Activated gamma-delta T cell (primary cell): Measurements from ENCODE around the gene CACNA2D1.
"Not testable (repeated sequence)": the region's sequence is repeated elsewhere in the genome, so short reads cannot be mapped to it uniquely, and the experiment has no call there.

Source experiments
- DNase-seq: peaks from one replicate; lab custom pipeline; 2025; lab: John Stamatoyannopoulos, UW

Gene CACNA2D1

DNA sequence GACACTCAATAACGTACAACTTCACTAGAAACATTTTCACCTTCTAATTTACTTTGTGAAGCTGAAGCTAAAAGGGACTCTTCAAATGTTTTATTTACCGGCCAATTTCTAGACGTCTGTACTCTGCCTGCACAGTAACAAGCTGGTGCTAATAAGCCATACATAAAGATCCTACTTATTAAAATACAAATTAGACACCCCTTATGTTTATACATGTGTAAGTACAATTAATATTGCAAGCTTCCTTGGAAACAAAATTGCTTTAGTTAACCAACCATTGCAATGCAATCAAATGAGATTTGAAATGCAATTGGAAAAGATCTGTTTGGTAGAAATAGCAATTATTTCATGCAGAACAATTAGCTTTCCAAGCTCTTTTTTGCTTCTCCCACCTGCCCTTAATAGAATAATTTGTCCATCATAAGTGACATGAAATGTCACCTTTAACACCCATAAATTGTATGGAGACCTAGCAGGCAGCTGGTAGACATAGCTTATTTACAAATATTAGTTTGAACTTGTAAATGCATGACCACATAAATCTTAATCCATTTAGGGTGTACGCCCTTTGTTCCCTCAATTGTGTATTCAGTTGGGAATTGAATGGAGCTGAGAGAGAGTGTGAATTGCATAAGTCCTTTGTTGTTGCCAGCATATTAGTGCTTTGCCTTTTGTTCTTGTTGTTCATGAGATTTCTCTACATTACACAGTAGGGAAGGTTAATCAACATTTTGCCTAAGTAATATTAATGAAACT is 277.1 kb downstream of the CACNA2D1 start:
- DNase-seq, result no peak

DNA sequence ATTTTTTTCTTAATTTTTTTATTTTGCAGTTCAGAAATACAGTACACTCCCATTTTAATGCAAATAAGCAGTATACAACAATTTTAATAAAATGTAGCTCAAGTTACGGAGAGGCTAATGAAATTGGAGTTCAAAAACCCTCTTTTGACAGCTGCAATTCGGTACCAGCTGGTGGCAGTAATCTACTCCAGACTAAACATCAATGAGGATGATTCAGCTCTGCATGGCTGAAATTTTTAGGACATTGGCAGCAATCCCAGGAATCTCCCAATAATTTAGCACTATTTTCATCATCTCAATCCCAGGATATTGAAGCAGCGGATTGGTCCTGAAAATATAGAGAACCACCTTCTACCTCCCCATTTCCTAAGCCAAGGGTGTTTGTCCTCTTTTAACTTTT is 278.8 kb downstream of the CACNA2D1 start:
- no peak for DNase-seq

DNA sequence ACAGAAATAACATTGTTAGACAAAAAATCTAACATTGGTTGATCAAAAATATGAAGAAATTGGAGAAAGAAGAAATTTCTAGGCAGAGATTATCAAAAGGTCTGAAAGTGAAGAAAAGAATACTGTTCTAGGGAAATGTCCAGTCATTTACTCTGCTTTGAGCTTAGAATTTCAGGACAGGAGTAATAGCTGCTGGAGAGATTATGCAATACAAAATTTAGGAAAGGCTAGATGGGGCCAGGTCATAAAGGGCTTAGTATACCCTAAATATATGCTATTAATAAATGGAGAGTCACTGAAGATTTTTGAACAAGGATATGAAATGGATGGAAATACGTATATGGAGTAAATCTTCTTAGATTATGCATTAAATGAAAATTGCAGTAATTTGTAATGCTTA is 279.2 kb downstream of the CACNA2D1 start:
- no peak for DNase-seq

DNA sequence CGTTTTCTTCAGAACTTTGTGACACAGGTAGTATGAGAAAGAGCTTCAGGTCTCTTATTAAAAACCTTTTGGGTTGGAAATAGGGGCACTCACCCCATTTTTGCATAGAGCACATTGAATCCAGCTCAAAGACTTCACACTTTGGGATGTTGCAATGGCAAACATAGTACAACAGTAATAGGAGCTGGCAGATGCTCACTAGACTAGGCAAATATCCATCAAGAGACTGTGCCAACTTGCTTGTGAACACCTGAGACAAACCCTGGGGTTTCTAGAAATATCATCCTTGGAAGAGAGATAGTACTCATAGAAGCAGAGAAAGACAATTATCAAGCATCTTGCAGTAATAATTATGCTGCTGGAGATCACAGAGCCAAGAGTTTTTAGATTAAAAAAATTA is 280.0 kb downstream of the CACNA2D1 start:
- no peak for DNase-seq

DNA sequence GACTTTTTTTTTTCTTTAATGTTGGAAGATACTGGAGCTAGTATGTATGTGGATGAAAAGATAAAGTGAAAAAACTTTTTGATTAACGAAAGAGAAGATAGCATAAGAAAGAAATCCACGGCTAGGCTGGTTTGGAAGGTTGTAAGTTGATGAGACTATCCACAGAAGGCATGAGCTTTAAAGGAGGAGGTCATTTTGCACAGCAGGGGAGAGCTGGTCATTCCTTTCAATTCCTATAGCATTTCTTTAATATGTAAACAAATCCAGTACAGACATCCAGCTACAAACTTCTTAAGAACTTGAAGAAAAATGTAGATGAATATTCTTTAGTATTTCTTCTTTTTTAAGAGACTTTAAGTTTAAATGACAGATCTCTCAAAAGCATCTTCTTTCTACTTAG is 281.3 kb downstream of the CACNA2D1 start:
- no peak for DNase-seq

DNA sequence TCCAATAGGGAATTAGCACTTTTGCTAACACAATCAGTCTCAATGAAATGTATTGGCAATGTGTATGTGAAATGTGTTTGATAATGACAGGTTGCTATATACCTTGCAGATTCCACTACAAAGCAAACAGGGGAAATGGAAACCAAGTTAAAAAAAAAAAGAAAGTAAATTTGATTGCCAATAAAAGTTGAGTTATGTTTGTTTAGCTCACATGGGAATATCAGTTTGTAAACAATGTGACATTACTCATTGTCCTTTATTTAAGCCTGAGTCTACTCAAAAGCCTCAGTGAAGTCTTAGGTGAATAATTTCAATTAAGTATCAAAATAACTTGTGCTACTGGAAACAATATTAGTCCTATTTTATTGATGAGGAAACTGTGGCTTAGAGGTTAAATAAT is 285.2 kb downstream of the CACNA2D1 start:
- no peak for DNase-seq

DNA sequence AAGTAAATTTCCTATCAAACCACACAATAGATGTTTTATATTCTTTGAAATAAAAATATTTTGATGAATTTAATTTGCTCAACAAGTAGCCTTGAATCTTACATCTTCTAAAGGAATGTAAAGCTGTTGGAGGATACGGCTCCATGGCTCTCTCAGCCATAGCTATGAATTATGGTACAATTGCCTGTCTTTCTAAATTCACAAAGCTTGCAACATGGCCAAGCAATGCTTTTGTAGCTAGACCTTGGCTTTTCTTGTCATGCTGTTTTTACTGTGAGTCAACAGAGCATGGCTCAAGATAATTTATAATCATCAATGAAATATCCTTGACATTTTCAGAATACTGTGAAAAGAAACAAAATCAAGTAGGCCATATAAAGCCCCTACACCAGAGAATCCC is 286.7 kb downstream of the CACNA2D1 start:
- no peak for DNase-seq

DNA sequence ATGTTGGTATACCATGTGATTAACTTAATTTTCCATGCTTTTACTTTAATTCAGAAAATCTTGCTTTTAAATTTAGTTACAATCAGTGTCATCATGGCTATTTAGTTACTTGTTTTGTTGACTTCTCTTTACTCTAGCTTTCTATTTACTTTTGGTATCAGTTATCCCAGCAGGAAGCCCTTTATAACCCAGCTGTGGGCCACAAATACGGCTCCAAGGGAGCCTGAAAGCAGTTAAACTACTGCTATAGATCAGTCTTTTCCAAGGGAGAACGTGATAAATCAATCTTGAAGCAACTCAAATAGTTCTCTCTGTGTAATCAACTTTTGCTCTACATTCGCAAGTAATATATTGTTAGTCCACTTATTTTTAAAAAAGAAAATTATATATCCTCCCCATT is 287.4 kb downstream of the CACNA2D1 start:
- DNase-seq, result no peak

DNA sequence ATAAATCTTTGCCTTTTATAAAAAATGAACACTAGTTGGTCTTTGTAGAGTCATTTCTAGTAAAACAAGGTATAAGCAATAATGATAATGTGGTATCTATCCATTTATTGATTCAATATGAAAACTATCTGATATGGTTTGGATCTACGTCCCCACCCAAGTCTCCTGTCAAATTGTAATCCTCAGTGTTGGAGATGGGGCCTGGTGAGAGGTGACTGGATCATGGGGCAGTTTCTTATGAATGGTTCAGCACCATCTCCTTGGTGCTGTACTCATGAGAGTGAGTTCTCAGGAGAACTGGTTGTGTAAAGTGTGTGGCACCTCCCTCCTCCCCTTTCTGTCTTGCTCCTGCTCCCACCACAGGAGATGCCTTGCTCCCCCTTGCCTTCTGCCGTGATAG is 288.8 kb downstream of the CACNA2D1 start:
- DNase-seq, result no peak

DNA sequence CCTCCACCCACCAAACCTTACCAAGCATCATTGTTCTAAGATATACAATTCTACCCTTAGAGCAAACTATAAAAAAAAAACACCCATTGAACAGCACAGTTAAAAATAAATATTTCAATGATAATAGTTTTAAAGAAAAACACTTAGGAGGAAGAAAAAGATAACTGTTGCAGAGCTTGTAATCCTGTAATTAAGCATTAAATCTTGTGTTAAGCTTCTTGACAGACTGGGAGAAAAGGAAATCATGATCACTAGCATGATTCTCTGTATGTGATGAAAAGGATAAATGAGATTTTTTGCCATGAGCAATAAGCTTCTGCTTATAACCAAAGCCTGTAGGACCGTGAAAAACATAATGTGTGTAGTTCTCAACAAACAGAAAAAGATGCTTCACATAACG is 289.8 kb downstream of the CACNA2D1 start:
- no peak for DNase-seq

DNA sequence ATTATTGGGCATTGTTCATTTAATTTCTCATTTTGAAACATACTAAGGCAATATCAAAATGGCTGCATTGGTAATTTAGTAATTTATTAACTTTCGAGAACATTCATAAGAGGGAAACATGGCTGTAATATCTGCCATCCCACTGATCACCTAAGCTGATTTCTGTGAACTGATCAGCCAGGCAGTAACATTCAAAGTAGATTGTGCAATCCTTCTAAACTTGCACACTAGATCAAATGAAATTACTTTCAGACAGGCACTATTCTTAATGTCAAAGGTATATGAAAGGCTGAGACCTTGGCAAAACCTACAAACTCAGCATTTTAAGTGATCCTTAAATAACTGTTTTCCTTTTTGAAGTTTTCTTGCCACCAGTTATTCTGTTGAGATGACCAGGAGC is 290.7 kb downstream of the CACNA2D1 start:
- DNase-seq, result no peak

DNA sequence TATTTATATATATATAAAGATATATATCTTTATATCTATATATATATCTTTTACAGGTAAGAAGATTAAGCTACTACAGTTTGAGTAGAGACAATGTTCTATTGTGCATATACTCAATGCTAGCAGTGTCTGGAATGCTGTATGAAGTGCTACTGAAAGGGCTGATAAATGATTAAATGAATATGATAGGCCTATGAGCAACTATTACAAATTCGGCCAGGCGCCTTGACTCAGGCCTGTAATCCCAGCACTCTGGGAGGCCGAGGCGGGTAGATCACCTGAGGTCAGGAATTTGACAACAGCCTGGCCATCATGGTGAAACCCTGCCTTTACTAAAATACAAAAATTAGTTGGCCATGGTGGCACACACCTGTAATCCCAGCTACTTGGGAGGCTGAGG is 297.1 kb downstream of the CACNA2D1 start:
- no peak for DNase-seq

DNA sequence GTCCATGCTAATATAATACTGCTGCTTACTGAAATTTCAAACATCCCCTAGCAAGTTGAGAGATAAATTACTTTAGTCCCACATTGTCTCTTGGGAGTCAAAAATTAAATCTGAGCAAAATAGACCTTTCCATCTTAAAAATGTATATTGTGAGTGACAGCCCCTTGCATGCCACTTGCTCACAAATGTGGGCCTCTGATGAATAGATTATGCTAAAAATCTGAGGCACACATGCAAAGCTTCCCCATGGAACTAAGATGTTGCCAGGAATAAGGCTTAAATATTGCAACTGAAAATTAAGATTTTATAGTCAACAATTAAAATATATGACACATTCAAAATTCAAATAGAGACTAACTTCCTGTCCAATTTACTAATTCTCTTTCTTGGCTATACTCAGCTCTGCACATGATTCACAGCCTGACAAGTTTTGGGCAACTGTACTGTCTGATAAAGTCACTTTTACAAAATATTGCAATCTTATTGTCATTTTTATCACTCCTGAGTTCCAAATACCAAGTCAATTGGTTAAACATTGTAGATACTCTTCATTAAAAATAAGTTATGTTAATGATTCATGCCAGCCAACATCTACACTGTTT is 301.2 kb downstream of the CACNA2D1 start:
- no peak for DNase-seq

DNA sequence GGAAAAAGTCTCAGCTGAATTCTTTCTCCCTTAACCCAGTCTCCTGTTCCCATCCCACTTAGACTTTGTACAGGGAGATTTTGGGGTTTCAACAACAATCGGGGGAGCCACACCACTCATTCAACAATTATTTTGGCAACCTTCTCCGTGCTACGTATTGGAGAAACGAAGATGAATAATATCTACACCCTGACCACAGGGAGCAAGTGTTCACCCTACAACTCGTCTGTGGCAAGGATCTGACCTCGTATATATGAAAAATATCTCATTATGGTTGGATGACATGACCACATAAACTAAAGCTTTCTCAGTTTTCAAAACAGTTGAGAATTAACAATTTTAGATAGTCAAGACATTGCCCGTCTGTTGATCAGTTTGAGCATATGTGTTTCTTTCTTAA is 302.1 kb downstream of the CACNA2D1 start:
- DNase-seq, result no peak

DNA sequence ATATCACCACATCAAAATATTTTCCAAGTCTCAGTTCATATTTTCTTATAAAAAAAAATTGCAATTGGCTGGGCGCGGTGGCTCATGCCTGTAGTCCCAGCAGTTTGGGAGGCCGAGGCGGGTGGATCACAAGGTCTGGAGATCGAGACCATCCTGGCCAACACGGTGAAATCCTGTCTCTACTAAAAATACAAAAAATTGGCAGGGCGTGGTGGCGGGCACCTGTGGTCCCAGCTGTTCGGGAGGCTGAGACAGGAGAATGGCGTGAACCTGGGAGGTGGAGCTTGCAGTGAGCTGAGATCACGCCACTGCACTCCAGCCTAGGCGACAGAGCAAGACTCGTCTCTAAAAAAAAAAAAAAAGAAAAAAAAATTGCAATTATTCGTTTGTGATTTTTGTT is 303.0 kb downstream of the CACNA2D1 start:
- not testable (repeated sequence) for DNase-seq

DNA sequence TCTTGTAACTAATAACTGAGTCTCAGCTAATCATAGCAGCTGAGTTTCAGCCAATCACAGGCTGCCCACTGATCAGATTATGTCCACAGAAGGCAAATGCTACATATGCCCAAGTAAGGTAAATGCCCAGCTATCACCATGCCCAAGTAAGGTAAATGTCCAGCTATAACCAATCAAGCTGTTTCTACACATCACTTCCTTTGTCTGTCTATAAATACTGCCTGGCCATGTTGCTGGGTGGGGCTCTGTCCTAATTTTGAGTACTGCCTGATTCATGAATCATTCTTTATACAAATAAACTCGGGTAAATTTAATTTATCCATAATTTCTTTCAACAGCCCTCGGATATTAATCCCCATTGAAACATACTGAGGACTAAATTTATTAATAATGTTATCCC is 312.4 kb downstream of the CACNA2D1 start:
- no peak for DNase-seq

DNA sequence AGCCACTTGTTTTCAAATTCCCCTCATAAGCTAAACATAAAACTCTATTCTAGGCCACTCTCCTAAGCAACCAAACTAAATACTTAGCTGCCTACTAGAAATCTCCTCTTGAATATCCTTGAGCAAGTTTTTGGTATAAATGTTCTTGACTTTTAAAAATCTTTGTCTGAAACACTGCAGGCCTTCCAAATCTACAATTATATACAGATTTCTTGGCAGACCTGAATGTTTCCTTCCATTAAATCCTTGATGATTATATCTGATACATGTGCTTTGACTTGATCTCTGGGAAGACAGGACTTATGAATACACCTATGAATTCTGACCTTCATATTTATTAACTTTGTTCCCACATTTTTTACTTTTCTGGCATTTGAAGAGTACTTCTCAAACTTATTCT is 314.5 kb downstream of the CACNA2D1 start:
- DNase-seq, result no peak

DNA sequence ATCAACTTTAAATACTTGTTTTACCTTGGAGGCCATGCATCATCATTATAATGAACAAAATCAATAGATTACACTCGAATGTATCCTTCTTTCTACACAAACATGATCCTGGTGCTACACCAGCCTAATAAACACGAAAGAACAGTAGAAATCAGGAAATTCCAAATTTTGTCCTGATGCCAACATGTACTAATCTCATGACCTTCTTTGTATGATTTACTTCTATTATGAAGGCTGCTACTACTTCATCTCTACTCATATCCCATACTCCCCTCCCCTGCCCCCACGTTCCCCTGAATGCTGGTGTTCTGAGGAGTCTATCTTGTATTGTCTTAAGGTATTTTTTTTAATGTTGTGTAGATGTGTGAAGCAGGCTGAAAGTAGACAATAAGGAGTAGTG is 315.0 kb downstream of the CACNA2D1 start:
- DNase-seq, result no peak

DNA sequence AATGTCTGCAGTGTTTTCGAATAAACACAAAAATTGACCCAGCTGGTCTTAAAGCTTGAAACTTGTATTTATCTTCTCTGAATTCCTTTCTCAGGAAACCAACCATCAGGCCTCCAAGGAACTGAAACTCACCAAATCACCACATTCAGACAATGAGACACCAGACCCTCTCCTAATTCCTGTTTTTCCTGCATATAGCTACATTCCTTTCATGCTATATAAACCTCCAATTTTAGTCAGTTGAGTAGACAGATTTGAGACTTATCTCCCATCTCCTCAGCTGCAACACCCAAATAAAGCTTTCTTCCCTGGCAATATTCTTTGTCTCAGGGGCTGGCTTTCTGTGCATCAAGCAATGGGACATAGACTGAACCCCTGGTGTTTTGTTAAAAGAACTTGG is 317.0 kb downstream of the CACNA2D1 start:
- no peak for DNase-seq

DNA sequence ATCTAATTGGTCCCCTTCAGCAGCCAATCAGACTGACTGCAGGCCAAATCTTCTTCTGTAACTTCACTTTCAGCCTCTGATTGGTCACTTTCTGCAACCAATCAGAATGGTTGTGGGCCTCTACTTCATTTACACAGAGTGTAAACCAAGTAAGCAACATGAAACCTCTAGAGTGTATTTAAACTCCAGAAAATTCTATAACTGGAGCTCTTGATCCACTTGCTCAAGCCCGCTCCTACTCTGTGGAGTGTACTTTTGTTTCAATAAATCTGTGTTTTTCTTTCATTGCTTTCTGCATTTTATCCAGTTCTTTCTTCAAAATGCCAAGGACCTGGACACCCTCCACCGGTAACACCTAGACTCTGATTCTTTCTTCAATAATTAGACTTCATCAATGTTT is 319.1 kb downstream of the CACNA2D1 start:
- DNase-seq, result no peak

DNA sequence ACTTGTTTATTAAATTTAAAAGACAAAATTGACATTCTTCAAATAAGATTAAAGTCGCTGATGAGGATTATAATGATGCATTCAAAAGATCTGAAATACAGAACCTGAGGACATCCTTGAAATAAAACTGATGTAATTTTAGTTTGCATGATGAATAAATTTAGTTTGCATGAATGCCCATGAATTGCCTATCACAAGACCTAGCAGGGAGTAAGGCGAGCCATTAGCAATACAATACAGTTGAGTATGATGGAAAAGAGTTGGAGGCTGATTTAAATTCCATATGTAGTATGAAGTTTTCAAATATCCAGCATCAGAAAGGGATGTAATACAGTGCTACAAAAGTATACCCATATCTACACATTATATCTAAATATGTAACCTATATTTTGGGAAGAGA is 321.3 kb downstream of the CACNA2D1 start:
- no peak for DNase-seq

DNA sequence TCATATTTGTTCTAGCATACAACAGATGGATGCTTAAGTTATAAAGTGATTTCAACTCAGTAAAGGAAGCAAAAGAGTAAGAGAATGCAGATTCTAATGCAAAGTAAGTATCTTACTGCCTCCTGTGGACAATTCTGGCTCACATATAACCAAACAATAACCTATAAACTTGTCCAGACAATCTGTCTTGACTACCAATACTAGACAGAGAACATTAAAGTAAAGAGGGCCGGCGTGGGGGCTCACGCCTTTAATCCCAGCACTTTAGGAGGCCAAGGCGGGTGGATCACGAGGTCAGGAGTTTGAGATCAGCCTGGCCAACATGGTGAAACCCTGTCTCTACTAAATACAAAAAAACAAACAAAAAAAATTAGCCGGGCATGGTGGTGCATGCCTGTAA is 329.3 kb downstream of the CACNA2D1 start:
- DNase-seq, result no peak

DNA sequence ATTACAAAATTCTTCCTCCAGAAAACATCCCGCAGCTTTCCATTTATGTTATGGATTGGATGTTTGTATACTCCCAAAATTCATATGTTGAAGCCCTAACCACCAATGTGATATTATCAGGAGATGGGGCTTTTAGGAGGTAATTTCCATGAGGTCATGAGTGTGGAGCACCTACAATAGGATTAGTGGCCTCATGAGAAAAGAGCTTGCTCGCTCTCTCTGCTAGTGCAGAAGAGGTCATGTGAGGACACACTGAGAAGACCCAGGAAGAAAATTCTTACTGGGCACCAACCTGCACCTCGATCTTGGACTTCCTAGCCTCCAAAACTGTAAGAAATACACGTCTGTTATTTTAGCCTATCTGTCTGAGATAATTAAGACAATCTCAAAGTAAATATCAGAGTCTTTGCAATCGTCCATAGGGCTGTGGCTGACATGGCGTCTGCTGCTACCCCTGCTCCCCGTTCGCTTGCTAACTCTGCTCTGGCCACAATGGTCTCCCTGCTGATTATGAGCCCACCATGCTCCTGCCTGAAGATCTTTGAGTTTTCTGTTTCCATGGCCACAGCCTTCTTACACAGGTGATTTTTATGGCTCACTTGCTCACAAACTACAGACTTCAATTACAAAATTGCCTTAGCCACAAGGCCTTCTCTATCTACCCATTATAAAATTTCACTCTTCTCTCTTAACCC is 333.3 kb downstream of the CACNA2D1 start:
- no peak for DNase-seq
